Gastroesophageal sphincter (tissue), 3 donors: Measurements from ENCODE around the gene MAPK8.

Experiments used
- POLR2A ChIP-seq, 2 donors: fragments of 450-650 bp; IDR thresholded peaks; one replicate each; pipeline ENCODE4 v1.6.1; 2017; ENCODE audit warnings: antibody characterized with exemption in 2 of 2, mild to moderate bottlenecking in 2 of 2, moderate library complexity in 1 of 2
- POLR2AphosphoS5 ChIP-seq: sonication (generic); formaldehyde crosslinking; IDR thresholded peaks from one replicate; pipeline ENCODE4 v1.6.1; 2017; ENCODE audit warnings: antibody characterized with exemption
- TF ChIP-seq, protein P1 (sequence below), 4 experiments: fragments of 200-600 bp in 2 of 4; fragments of 450-650 bp in 2 of 4; sonication (generic) in 1 of 4; IDR thresholded peaks; one replicate each; pipeline ENCODE4 v1.5.1; 2017 to 2019; ENCODE audit warnings: antibody characterized with exemption in 4 of 4, mild to moderate bottlenecking in 2 of 4, moderate library complexity in 2 of 4

DNA sequence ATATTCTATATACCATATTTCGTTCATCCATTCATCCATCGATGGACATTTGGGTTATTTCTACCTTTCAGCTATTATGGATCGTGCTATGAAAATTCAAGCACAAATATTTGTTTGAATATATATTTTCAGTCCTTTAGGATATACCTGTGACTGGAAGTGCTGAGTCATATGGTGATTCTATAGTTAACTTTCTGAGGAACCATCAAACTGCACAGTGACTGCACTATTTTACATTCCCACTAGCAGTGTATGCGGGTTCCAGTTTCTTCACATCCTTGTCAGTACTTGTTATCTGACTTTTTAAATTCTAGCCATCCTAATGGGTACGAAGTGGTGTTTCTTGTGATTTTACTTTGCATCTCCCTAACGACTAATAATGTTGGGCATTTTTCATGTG is 104.0 kb downstream of the MAPK8 start:
- TF ChIP-seq, protein P1, sequence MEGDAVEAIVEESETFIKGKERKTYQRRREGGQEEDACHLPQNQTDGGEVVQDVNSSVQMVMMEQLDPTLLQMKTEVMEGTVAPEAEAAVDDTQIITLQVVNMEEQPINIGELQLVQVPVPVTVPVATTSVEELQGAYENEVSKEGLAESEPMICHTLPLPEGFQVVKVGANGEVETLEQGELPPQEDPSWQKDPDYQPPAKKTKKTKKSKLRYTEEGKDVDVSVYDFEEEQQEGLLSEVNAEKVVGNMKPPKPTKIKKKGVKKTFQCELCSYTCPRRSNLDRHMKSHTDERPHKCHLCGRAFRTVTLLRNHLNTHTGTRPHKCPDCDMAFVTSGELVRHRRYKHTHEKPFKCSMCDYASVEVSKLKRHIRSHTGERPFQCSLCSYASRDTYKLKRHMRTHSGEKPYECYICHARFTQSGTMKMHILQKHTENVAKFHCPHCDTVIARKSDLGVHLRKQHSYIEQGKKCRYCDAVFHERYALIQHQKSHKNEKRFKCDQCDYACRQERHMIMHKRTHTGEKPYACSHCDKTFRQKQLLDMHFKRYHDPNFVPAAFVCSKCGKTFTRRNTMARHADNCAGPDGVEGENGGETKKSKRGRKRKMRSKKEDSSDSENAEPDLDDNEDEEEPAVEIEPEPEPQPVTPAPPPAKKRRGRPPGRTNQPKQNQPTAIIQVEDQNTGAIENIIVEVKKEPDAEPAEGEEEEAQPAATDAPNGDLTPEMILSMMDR (IDR thresholded peaks at IDR 0.05) = no peak
- no peak for TF ChIP-seq POLR2A (IDR thresholded peaks at IDR 0.05)
- no peak for TF ChIP-seq POLR2AphosphoS5
